SK-N-SH (cell line): ENCODE data around the gene CCDC121.

Experiments used
- CTCF ChIP-seq: fragments of 200-600 bp; sonication (generic); IDR thresholded peaks from 2 replicates; pipeline ENCODE4 v1.6.1; 2017; ENCODE audit warnings: antibody characterized with exemption, mild to moderate bottlenecking, moderate library complexity
- EP300 ChIP-seq, 2 experiments: IDR thresholded peaks; 2 replicates each; pipeline versions ENCODE4 v1.4.0 to v1.6.1; 2012; ENCODE audit warnings: borderline replicate concordance in 1 of 2, low read depth in 1 of 2, low read length in 1 of 2
- EZH2phosphoT487 ChIP-seq: fragments of 200-600 bp; sonication (generic); IDR thresholded peaks from 2 replicates; pipeline ENCODE4 v1.6.1; 2017; ENCODE audit warnings: low read depth, mixed run types, mild to moderate bottlenecking, antibody characterized with exemption, moderate library complexity, borderline replicate concordance
- GATA2 ChIP-seq: sonication (generic); formaldehyde crosslinking; IDR thresholded peaks from 2 replicates; pipeline ENCODE4 v1.5.0; 2020; ENCODE audit warnings: mild to moderate bottlenecking, missing genetic modification reagents
- MAX ChIP-seq: IDR thresholded peaks from 2 replicates; pipeline ENCODE4 v1.4.0; 2012; ENCODE audit warnings: low read depth
- NFIC ChIP-seq: IDR thresholded peaks from 2 replicates; pipeline ENCODE4 v1.4.0; 2012; ENCODE audit warnings: borderline replicate concordance
- POLR2AphosphoS5 ChIP-seq: IDR thresholded peaks from 2 replicates; pipeline ENCODE4 v1.6.1; 2012; ENCODE audit warnings: low read depth, low read length
- RAD21 ChIP-seq: IDR thresholded peaks from 2 replicates; pipeline ENCODE4 v1.6.1; 2012; ENCODE audit warnings: mild to moderate bottlenecking, low read length
- SMC3 ChIP-seq: IDR thresholded peaks from 2 replicates; pipeline ENCODE4 v1.6.1; 2012; ENCODE audit warnings: low read depth, low read length, improper control_type of control experiment
- YY1 ChIP-seq: IDR thresholded peaks from 2 replicates; pipeline ENCODE4 v1.4.0; 2012; ENCODE audit warnings: low read depth, mild to moderate bottlenecking

GRCh38 chr2:27661371-27661770 lies 32.6 kb upstream of the CCDC121 start:
- no peak for TF ChIP-seq CTCF
- TF ChIP-seq GATA2 (CRISPR knock-in tag): no peak
- no peak for TF ChIP-seq RAD21
- no peak for TF ChIP-seq EZH2phosphoT487
- TF ChIP-seq EP300 (IDR thresholded peaks at IDR 0.05; ENCODE audit: borderline replicate concordance in 1 of 2, low read depth in 1 of 2, low read length in 1 of 2): no peak
- no peak for TF ChIP-seq MAX
- TF ChIP-seq NFIC: no peak
- TF ChIP-seq YY1: no peak
- no peak for TF ChIP-seq POLR2AphosphoS5
- no peak for TF ChIP-seq SMC3
